SJSA1 (cell line): Measurements from ENCODE around the gene HOPX. TPM values are rescaled to one million over a fixed set of nuclear protein-coding genes. Genes with fewer than 3 reads are reported as not detected.

ENCODE experiments used
- DNase-seq, 2 experiments: peaks; one replicate each; pipeline ENCODE4 v3.0.0-alpha.2; 2015 to 2020; ENCODE audit warnings: low spot score in 2 of 2, low read depth in 1 of 2
- H3K27ac ChIP-seq: fragments of 250-450 bp; sonication (Bioruptor Pico); 2 replicates; pipeline ENCODE4 v1.5.1; 2020; ENCODE audit warnings: mild to moderate bottlenecking, moderate library complexity
- H3K27me3 ChIP-seq: fragments of 250-450 bp; sonication (Bioruptor Pico); replicated peaks from 2 replicates; pipeline ENCODE4 v1.5.1; 2020; ENCODE audit warnings: mild to moderate bottlenecking, moderate library complexity
- H3K36me3 ChIP-seq: fragments of 250-450 bp; sonication (Bioruptor Pico); 2 replicates; pipeline ENCODE4 v1.5.1; 2020; ENCODE audit warnings: mild to moderate bottlenecking
- H3K4me1 ChIP-seq: fragments of 250-450 bp; sonication (Bioruptor Pico); replicated peaks from 2 replicates; pipeline ENCODE4 v1.6.1; 2021; ENCODE audit warnings: mild to moderate bottlenecking
- H3K4me3 ChIP-seq: fragments of 250-450 bp; sonication (Bioruptor Pico); 2 replicates; pipeline ENCODE4 v1.5.1; 2020; ENCODE audit warnings: mild to moderate bottlenecking
- H3K9me3 ChIP-seq: fragments of 250-450 bp; sonication (Bioruptor Pico); replicated peaks from 2 replicates; pipeline ENCODE4 v1.5.1; 2020; ENCODE audit warnings: mild to moderate bottlenecking
- total RNA-seq: library from RNA; depleted of rRNA; stranded (reverse); fragments of >200 nt; shearing (Covaris generic); gene quantifications from 2 replicates; pipeline ENCODE4 v1.2.3, GENCODE V29; 2014

HOPX gene
- total RNA-seq, 1 experiment from 2014 or later: 4.3 TPM

DNA sequence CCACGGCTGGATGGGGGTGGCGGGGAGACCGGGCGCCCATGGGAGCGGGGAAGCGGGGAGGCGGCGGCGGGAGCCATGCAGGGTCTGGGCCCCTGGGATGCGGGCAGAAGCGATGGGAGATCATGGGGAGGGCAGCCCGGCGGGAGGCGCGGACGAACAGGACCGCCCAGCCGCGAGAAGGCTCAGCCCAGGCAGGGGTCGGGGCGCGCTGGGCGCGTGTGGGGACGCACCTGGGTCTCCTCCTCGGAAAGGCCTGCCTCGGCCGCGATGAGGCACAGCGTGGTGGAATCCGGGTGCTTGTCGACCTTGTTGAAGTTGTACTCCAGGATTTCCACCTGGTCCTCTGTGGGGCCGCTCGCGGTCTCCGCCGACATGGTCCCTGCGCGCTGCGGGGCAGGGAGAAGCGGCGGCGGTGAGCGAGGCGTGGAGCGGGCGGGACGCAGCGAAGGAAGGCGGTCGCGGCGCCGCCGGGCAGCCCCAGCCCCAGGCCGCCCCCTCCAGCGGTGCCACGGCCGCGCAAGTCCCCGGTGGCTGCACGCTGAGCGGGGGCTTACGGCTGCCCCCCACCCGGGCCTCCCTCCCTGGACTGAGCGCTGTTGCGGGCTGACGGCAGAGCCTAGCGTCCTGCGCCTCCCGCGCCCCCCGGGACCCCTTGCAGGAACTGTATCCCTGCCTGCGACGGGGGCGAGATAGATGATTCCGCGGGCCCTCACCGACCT lies 25.3 kb downstream of the HOPX start:
- DNase-seq: no peak
- peak overlapping the region; percentile 45 for H3K4me3 ChIP-seq
- H3K9me3 ChIP-seq: no peaks in the 10 kb centered on the region
- H3K36me3 ChIP-seq: no peaks in the 10 kb centered on the region
- H3K27ac ChIP-seq: no peak overlapping the region
- H3K27me3 ChIP-seq: peaks cover 13% of the 10 kb centered on the region
- peaks cover 15% of the 10 kb centered on the region for H3K4me1 ChIP-seq

DNA sequence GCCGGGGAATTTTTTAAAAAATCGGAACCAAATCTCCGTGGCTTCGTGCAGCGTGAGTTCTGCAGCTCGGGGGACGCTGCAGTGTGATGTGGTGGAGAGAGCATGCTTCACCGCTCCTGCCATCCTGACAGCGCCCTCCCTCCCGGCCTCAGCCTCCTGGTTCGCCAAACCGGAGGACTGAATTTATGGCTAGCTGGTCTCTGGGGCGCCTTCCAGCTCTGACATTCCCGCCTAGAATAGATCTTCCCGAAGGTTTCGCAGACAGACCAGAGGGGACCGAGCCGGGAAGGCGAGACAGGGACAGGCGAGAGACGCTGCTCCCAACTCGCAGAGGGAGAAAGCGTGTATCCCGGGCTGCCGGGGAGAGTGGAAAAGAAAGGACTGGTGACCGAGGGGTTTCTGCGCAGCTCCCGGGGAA lies 25.9 kb downstream of the HOPX start:
- Histone ChIP-seq H3K36me3 (no peaks in the 10 kb centered on the region), H3K4me3 (peak overlapping the region; percentile 45), H3K27ac (no peak overlapping the region), H3K27me3 (peaks cover 13% of the 10 kb centered on the region), H3K4me1 (peaks cover 19% of the 10 kb centered on the region), H3K9me3 (no peaks in the 10 kb centered on the region)
- DNase-seq: peak; percentile 31 to 48

GRCh38 chr4:56654238-56654632 lies 26.9 kb downstream of the HOPX start:
- Histone ChIP-seq H3K27me3 (peaks cover 8% of the 10 kb centered on the region), H3K36me3 (no peaks in the 10 kb centered on the region), H3K27ac (no peak overlapping the region), H3K9me3 (no peaks in the 10 kb centered on the region), H3K4me3 (no peak overlapping the region), H3K4me1 (peaks cover 29% of the 10 kb centered on the region)
- no peak for DNase-seq

DNA sequence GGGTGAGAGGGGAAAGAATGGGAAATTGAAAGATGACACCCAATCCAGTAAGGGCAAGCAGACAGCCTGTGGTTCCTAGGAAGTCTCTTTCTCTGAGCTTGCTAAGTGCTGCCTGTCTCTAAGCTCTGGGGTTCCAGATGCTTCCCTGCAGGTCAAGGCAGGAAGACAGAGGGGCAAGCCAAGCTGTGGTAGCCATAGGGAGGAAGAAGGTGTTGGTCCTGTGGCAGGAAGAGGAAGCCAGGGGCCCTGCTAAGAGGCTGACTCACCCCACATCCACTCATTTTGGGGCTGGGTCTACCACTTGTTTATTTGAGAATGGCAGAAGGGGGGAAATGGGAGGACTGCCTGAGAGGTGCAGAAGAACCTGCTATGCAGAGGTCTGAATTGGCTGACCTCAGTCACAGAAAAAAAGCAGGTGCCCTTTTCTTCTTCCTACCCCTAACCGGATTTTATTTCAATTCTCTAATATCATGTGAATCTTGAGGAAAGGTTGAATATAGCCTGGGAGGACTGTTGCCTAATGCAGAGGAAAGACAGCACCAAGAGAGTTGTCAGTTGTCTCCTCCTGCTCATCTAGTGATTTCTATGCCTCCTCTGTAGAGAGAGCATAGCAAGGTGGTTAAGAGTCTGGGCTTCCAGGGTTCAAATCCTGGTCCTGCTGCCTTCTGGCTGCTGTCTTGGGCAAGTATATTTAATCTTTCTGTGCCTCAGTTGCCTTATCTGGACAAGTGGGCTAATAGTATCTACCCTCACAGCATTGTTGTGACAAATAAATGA lies 27.4 kb downstream of the HOPX start:
- Histone ChIP-seq H3K4me1 (peaks cover 35% of the 10 kb centered on the region), H3K27me3 (peaks cover 8% of the 10 kb centered on the region), H3K9me3 (no peaks in the 10 kb centered on the region), H3K36me3 (no peaks in the 10 kb centered on the region), H3K4me3 (no peak overlapping the region), H3K27ac (no peak overlapping the region)
- no peak for DNase-seq

DNA sequence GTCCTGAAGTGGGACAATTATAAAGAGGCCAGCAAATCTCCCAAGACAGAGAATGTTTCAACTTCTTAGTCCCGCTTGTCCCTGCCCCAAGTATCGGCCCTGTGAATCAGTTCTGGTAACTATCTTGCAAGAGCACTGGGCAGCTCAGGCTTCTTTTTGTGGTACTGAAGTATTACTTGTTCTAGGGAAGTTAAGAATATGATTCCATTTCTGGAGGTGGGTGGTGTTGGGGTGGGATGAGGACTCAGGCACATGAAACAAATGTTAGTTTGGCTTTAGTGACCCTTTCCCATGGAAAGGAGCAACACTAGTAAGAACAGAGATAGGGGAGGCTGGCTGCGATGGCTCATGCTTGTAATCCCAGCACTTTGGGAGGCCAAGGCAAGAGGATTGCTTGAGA lies 28.9 kb downstream of the HOPX start:
- DNase-seq: no peak
- Histone ChIP-seq H3K4me3 (no peak overlapping the region), H3K9me3 (no peaks in the 10 kb centered on the region), H3K36me3 (no peaks in the 10 kb centered on the region), H3K27ac (no peak overlapping the region), H3K4me1 (peaks cover 42% of the 10 kb centered on the region), H3K27me3 (peaks cover 5% of the 10 kb centered on the region)

DNA sequence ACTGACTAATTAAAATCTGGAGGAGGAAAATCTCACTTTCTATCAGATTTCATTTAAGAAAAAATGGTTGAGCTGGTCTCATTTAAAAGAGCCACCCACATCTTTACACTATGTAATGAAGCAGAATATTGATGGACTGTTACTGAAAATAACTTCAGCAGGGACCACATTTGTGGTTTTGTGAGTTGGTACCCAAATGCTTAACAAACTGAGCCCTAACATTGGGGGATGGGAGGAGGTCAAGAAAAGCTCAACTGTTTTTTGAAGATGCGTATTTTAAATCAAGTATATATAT lies 30.1 kb downstream of the HOPX start:
- no peak for DNase-seq
- no peaks in the 10 kb centered on the region for H3K9me3 ChIP-seq
- no peak overlapping the region for H3K27ac ChIP-seq
- peaks cover 40% of the 10 kb centered on the region for H3K4me1 ChIP-seq
- H3K4me3 ChIP-seq: no peak overlapping the region
- H3K36me3 ChIP-seq: no peaks in the 10 kb centered on the region
- H3K27me3 ChIP-seq: peaks cover 3% of the 10 kb centered on the region; the same call in 1 of the 2 replicates

GRCh38 chr4:56650262-56651055 lies 30.6 kb downstream of the HOPX start:
- no peak overlapping the region for H3K27ac ChIP-seq
- H3K36me3 ChIP-seq: no peaks in the 10 kb centered on the region
- H3K9me3 ChIP-seq: no peaks in the 10 kb centered on the region
- no peak overlapping the region for H3K4me3 ChIP-seq
- DNase-seq: no peak
- H3K4me1 ChIP-seq: peaks cover 35% of the 10 kb centered on the region
- H3K27me3 ChIP-seq: peaks cover 3% of the 10 kb centered on the region; the same call in 1 of the 2 replicates

- H3K27me3 ChIP-seq: peaks cover 3% of the 10 kb centered on the region; the same call in 1 of the 2 replicates
- DNase-seq: peak; percentile 51 to 53
- no peaks in the 10 kb centered on the region for H3K36me3 ChIP-seq
- peaks cover 31% of the 10 kb centered on the region for H3K4me1 ChIP-seq
- H3K9me3 ChIP-seq: no peaks in the 10 kb centered on the region
- no peak overlapping the region for H3K27ac ChIP-seq
- no peak overlapping the region for H3K4me3 ChIP-seq
These were observed 31.4 kb downstream of the HOPX start for GRCh38 chr4:56649445-56650261.

DNA sequence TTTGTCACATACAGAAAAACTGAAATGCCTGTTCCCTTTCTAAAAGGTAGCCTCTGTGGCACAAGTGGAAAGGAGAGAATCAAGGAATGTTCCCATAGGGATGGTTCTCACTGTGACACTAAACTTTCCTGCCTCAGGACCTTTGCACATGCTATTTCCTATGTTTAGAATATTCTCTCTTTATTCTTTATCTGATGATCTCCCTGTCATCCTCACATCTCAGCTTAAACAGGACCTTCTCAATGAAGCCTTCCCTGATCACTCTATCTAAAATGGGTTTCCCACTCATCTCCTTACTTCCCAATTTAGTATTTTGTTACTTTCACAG lies 32.3 kb downstream of the HOPX start:
- H3K27ac ChIP-seq: no peak overlapping the region
- H3K4me3 ChIP-seq: no peak overlapping the region

DNA sequence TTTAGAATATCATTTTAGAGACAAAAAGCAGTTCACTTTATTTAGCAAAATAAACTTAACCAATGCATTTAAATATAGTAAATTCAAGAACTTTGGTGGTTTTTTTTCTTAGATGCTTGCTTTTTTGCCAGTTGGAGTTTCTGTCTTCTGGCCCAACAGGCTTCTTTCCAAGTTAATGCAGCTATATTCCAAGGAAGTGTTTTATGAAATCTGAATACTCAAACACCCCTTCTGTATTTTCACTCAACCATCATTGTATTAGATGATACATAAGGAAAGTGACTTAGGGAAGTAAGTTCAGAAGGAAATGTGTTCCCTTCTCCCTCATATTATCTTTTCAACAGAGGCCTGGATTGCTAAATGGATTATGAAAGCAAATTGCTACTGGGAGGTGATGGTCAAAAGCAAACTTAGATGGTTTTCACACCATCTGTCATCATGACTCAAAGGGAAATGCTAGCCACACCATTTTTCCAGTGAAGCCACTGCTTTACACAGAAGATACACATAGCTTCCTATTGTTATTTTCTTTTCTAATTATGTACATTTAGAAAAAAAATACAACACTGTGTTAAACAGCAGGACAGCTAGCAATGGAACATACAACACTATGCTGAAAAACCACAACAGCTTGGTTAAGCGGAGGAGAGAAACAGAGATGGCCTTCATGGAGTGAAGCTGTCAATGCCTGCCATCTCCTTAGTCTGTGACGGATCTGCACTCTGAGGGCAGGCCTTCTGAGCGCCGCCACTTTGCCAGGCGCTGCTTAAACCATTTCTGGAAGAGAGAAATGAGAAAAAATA lies 32.9 kb downstream of the HOPX start:
- Histone ChIP-seq H3K4me1 (peaks cover 27% of the 10 kb centered on the region), H3K9me3 (no peaks in the 10 kb centered on the region), H3K4me3 (no peak overlapping the region), H3K36me3 (no peaks in the 10 kb centered on the region), H3K27ac (no peak overlapping the region), H3K27me3 (no peaks in the 10 kb centered on the region)
- DNase-seq: no peak

More for the DNA sequence above, 32.3 kb downstream of the HOPX start:
- Histone ChIP-seq H3K4me1 (peaks cover 31% of the 10 kb centered on the region), H3K36me3 (no peaks in the 10 kb centered on the region), H3K9me3 (no peaks in the 10 kb centered on the region), H3K27me3 (no peaks in the 10 kb centered on the region)
- no peak for DNase-seq

DNA sequence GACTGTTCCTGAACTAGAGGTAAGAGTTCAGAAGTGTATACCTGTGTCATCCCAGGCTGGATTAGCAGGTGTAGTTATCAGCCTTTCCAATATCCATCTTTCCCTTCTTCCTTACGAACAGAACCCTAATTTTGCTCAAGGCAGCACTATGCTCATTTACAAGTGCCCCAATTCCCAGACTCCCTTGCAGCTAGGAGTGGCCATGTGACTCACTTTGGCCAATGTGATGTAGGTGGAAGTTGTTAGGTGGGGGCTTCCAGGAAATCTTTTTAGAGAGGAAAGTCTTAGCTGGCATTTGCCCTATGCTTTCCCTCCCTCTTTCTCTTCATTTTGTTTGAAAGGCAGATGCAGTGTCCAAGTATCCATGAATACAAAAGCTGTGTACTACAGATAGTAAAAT lies 34.8 kb downstream of the HOPX start:
- H3K27me3 ChIP-seq: no peaks in the 10 kb centered on the region
- no peaks in the 10 kb centered on the region for H3K36me3 ChIP-seq
- H3K4me1 ChIP-seq: peaks cover 35% of the 10 kb centered on the region
- no peak overlapping the region for H3K27ac ChIP-seq
- DNase-seq: no peak
- H3K9me3 ChIP-seq: no peaks in the 10 kb centered on the region
- H3K4me3 ChIP-seq: no peak overlapping the region

GRCh38 chr4:56643596-56643995 lies 37.5 kb downstream of the HOPX start:
- H3K27me3 ChIP-seq: no peaks in the 10 kb centered on the region
- no peaks in the 10 kb centered on the region for H3K36me3 ChIP-seq
- DNase-seq: no peak
- no peaks in the 10 kb centered on the region for H3K9me3 ChIP-seq
- H3K4me3 ChIP-seq: no peak overlapping the region
- H3K27ac ChIP-seq: no peak overlapping the region
- peaks cover 30% of the 10 kb centered on the region for H3K4me1 ChIP-seq
